Gastrocnemius medialis (tissue), 4 donors: ENCODE measurements around the gene GNAS-AS1. TPM values are rescaled to one million over a fixed set of nuclear protein-coding genes. Genes with fewer than 3 reads are reported as not detected.

ENCODE experiments used
- ATAC-seq, 2 donors: fragments of 150-250 bp; one replicate each; pipeline ENCODE4 v1.9.1; 2016
- DNase-seq, 2 donors: peaks; one replicate each; pipeline ENCODE4 v3.0.0-alpha.2; 2019
- H3K27ac ChIP-seq, 4 donors: fragments of 200-600 bp; sonication (generic); 1 replicate in 1 of 4; 2 replicates in 3 of 4; pipeline ENCODE4 v1.5.1; 2016 to 2018; ENCODE audit warnings: mild to moderate bottlenecking in 2 of 4, moderate library complexity in 1 of 4
- H3K27me3 ChIP-seq, 3 donors: fragments of 200-600 bp; sonication (generic) in 2 of 3; 1 replicate in 1 of 3; 2 replicates in 2 of 3; pipeline versions ENCODE4 v1.5.1 to v1.6.0; 2016 to 2019; ENCODE audit warnings: mild to moderate bottlenecking in 1 of 3, moderate library complexity in 1 of 3
- H3K36me3 ChIP-seq, 2 donors: fragments of 200-600 bp; sonication (generic) in 1 of 2; one replicate each; pipeline ENCODE4 v1.5.1; 2017 to 2018
- H3K4me1 ChIP-seq, 2 donors: fragments of 200-600 bp; sonication (generic) in 1 of 2; one replicate each; pipeline ENCODE4 v1.5.1; 2016 to 2017; ENCODE audit warnings: mild to moderate bottlenecking in 2 of 2
- H3K4me3 ChIP-seq, 4 donors: fragments of 200-600 bp; sonication (generic) in 3 of 4; 1 replicate in 1 of 4; 2 replicates in 3 of 4; pipeline ENCODE4 v1.5.1; 2016 to 2019; ENCODE audit warnings: mild to moderate bottlenecking in 2 of 4
- H3K9me3 ChIP-seq, 3 donors: fragments of 200-600 bp; sonication (generic) in 2 of 3; 1 replicate in 1 of 3; 2 replicates in 2 of 3; pipeline ENCODE4 v1.5.1; 2016 to 2019
- CTCF ChIP-seq, 5 experiments: fragments of 450-650 bp in 3 of 5; fragments of 200-600 bp in 2 of 5; sonication (generic) in 2 of 5; IDR thresholded peaks in 4 of 5; conservative IDR thresholded peaks in 1 of 5; 1 replicate in 4 of 5; 2 replicates in 1 of 5; pipeline ENCODE4 v1.5.1; 2016 to 2019; ENCODE audit warnings: antibody characterized with exemption in 5 of 5, mild to moderate bottlenecking in 3 of 5, moderate library complexity in 3 of 5
- POLR2A ChIP-seq, 2 donors: fragments of 450-650 bp; IDR thresholded peaks; one replicate each; pipeline ENCODE4 v1.6.1; 2017; ENCODE audit warnings: antibody characterized with exemption in 2 of 2, mild to moderate bottlenecking in 2 of 2, moderate library complexity in 2 of 2
- in situ Hi-C, 4 donors: fragments of 200-750 bp; cut with MboI; loops; one replicate each; pipeline versions ENCODE4 v1.15.0 to v1.8.0; 2017; ENCODE audit warnings: low sequenced_read_pairs in 4 of 4
- intact Hi-C: fragments of 100-400 bp; cut with DNase I; formaldehyde crosslinking; loops from one replicate; pipeline ENCODE4 v1.15.1; 2023; ENCODE audit warnings: low total_unique reads
- total RNA-seq, 4 donors: library from RNA; depleted of rRNA; stranded (reverse); fragments of >200 nt; gene quantifications; one replicate each; pipeline versions ENCODE4 v1.1.0 to v1.2.3, GENCODE V29; 2016

Gene GNAS-AS1
- total RNA-seq, 4 donors from 2014 or later: not detected

DNA sequence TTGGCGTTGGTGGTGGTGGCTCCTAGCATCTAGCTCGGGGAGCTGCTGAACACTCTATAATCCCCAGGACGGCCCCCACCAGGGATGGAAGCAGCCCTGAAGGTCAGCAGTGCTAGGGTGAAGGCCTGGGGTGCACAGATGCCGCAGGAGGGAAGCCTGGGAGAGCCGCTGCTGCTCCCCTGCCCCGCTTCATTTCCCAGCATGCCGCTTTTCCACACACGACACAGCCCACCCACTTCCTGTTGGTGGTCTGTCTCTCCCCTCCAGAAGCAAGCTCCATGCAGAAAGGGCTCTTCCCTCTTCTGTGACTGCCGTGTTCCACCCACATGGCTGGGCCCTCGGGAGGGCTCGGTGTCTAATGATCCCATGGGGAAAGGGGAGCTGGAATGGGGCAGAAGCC lies 35.3 kb downstream of the GNAS-AS1 start:
- Histone ChIP-seq H3K36me3 (no peaks in the 10 kb centered on the region), H3K9me3 (no peaks in the 10 kb centered on the region), H3K27me3 (peaks cover 0 to 4% (median 4%) of the 10 kb centered on the region in 3 donors), H3K4me1 (no peaks in the 10 kb centered on the region), H3K4me3 (no peak overlapping the region), H3K27ac (no peak overlapping the region)
- intact Hi-C loops (no loop called here), in situ Hi-C loops (no loop called here)
- ATAC-seq (no peak), DNase-seq (no peak)
- no peak for TF ChIP-seq POLR2A (IDR thresholded peaks at IDR 0.05)
- TF ChIP-seq CTCF (IDR thresholded peaks at IDR 0.05 in 4 of 5, conservative IDR thresholded peaks at IDR 0.05 in 1 of 5): no peak

GRCh38 chr20:58813369-58813768 lies 37.3 kb downstream of the GNAS-AS1 start:
- DNase-seq (no peak), ATAC-seq (no peak)
- Histone ChIP-seq H3K36me3 (no peaks in the 10 kb centered on the region), H3K4me1 (no peaks in the 10 kb centered on the region), H3K9me3 (no peaks in the 10 kb centered on the region), H3K27ac (no peak overlapping the region), H3K4me3 (no peak overlapping the region), H3K27me3 (peaks cover 0 to 4% (median 4%) of the 10 kb centered on the region in 3 donors)
- intact Hi-C loops (no loop called here), in situ Hi-C loops (no loop called here)
- TF ChIP-seq CTCF (IDR thresholded peaks at IDR 0.05 in 4 of 5, conservative IDR thresholded peaks at IDR 0.05 in 1 of 5) (no peak), POLR2A (IDR thresholded peaks at IDR 0.05) (no peak)

DNA sequence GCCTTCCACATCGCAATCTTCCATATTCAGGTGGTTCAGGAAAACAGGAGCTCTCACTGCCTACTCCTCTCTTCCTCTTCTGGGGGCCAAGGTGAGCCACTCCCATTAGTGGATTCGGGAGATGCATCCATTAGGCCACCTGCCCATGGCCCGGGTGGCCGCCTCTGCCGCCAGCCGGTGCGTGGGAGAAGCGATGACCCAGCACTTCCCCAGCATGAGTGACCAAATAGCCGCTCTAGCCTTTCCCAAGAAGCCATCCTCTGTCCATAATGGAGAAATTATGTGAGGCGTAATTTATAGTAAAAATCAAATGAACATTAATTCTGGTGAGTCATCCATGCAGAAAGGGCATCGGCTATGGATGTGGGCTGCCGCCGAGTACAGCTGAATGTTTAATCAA lies 39.4 kb downstream of the GNAS-AS1 start:
- Histone ChIP-seq H3K36me3 (no peaks in the 10 kb centered on the region), H3K27me3 (peaks cover 0 to 4% (median 4%) of the 10 kb centered on the region in 3 donors), H3K4me3 (no peak overlapping the region), H3K4me1 (no peaks in the 10 kb centered on the region), H3K27ac (no peak overlapping the region), H3K9me3 (no peaks in the 10 kb centered on the region)
- intact Hi-C loops (no loop called here), in situ Hi-C loops (no loop called here)
- ATAC-seq: no peak
- TF ChIP-seq POLR2A (IDR thresholded peaks at IDR 0.05) (no peak), CTCF (IDR thresholded peaks at IDR 0.05 in 4 of 5, conservative IDR thresholded peaks at IDR 0.05 in 1 of 5) (no peak)
- DNase-seq: no peak

GRCh38 chr20:58810879-58811250 lies 39.8 kb downstream of the GNAS-AS1 start:
- Histone ChIP-seq H3K4me3 (no peak overlapping the region), H3K9me3 (no peaks in the 10 kb centered on the region), H3K36me3 (no peaks in the 10 kb centered on the region), H3K4me1 (no peaks in the 10 kb centered on the region), H3K27me3 (peaks cover 0 to 4% (median 4%) of the 10 kb centered on the region in 3 donors), H3K27ac (no peak overlapping the region)
- in situ Hi-C loops (no loop called here), intact Hi-C loops (no loop called here)
- ATAC-seq (no peak), DNase-seq (no peak)
- no peak for TF ChIP-seq CTCF (IDR thresholded peaks at IDR 0.05 in 4 of 5, conservative IDR thresholded peaks at IDR 0.05 in 1 of 5)
- TF ChIP-seq POLR2A (IDR thresholded peaks at IDR 0.05): no peak
